A549 (cell line): ENCODE measurements around the gene CCDC83.

Experiments used
- EP300 ChIP-seq, 2 experiments: fragments of >200 bp; sonication (Bioruptor Twin); formaldehyde crosslinking; IDR thresholded peaks; 2 replicates in 1 of 2; 3 replicates in 1 of 2; pipeline ENCODE4 v1.6.1; 2016 to 2017
- ESRRA ChIP-seq: fragments of 150-350 bp; IDR thresholded peaks from 2 replicates; pipeline ENCODE4 v1.6.1; 2014; ENCODE audit warnings: mild to moderate bottlenecking, low read length, borderline replicate concordance
- HOXB13 ChIP-seq: fragments of 250-450 bp; sonication (Bioruptor Pico); IDR thresholded peaks from 2 replicates; pipeline ENCODE4 v1.5.0; 2020; ENCODE audit warnings: low read depth, mild to moderate bottlenecking, moderate library complexity
- JUN ChIP-seq, 2 experiments: fragments of >200 bp; sonication (Bioruptor Twin); formaldehyde crosslinking; IDR thresholded peaks; 2 replicates in 1 of 2; 3 replicates in 1 of 2; pipeline ENCODE4 v1.6.1; 2016 to 2017
- MAZ ChIP-seq: fragments of 150-350 bp; IDR thresholded peaks from 2 replicates; pipeline ENCODE4 v1.6.1; 2014; ENCODE audit warnings: antibody characterized with exemption, low read depth, low read length, borderline replicate concordance
- POLR2A ChIP-seq: IDR thresholded peaks from 2 replicates; pipeline ENCODE4 v1.6.1; 2012; ENCODE audit warnings: mild to moderate bottlenecking, low read length
- SMC3 ChIP-seq: fragments of >200 bp; sonication (Bioruptor Twin); formaldehyde crosslinking; IDR thresholded peaks from 3 replicates; pipeline ENCODE4 v1.6.1; 2018; ENCODE audit warnings: inconsistent platforms
- TF ChIP-seq, protein P1 (sequence below): fragments of 250-450 bp; sonication (Bioruptor Pico); IDR thresholded peaks from 2 replicates; pipeline ENCODE4 v1.5.0; 2021; ENCODE audit warnings: mild to moderate bottlenecking, moderate library complexity, borderline replicate concordance
- TF ChIP-seq, protein P2 (sequence below): fragments of >200 bp; sonication (Bioruptor Twin); formaldehyde crosslinking; IDR thresholded peaks from 3 replicates; pipeline ENCODE4 v1.5.1; 2016
- TF ChIP-seq, protein P3 (sequence below): fragments of 200-600 bp; sonication (generic); IDR thresholded peaks from 2 replicates; pipeline ENCODE4 v1.6.1; 2016; ENCODE audit warnings: antibody characterized with exemption, mild to moderate bottlenecking, moderate library complexity

DNA sequence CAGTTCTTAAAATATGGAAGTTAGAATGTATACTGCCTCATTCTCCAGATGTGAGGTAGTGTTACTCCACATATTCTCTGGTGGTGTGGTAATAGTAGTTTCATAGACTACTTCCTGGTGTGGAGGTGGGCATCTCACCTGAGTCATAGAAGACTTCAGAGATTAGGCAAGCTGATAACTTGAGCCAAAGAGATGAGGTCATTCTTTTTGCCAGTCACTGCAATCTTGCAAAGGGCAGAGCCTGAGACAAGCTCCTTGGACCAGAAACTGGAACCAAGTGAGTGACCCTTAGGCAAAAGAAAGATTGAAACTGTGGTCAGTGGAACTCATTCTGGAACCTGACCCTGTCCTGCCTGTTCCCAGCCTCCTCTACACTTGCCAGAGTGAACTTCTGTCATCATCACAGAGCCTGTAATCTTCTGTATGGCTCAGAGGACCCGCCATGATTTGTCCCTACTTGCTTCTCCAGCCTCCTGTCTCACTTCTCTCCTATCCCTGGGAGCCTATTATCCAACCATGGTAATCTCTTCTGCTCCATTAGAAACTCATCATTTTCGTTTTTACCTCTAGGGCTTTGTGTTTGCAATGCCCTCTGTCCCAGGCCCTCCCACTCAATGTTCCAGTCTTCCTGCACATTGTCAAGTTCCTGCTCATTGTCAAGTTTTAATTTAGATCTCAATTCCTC is 10.6 kb upstream of the CCDC83 start:
- TF ChIP-seq HOXB13 (no peak), JUN (IDR thresholded peaks at IDR 0.05) (peak; percentile 45 to 59; a peak in 2 of 5 replicates), MAZ (no peak), ESRRA (no peak), POLR2A (no peak), EP300 (IDR thresholded peaks at IDR 0.05) (peak; percentile 40 to 41; a peak in 2 of 5 replicates), SMC3 (peak; percentile 22; the same call in 1 of the 3 replicates)
- TF ChIP-seq, protein P1, sequence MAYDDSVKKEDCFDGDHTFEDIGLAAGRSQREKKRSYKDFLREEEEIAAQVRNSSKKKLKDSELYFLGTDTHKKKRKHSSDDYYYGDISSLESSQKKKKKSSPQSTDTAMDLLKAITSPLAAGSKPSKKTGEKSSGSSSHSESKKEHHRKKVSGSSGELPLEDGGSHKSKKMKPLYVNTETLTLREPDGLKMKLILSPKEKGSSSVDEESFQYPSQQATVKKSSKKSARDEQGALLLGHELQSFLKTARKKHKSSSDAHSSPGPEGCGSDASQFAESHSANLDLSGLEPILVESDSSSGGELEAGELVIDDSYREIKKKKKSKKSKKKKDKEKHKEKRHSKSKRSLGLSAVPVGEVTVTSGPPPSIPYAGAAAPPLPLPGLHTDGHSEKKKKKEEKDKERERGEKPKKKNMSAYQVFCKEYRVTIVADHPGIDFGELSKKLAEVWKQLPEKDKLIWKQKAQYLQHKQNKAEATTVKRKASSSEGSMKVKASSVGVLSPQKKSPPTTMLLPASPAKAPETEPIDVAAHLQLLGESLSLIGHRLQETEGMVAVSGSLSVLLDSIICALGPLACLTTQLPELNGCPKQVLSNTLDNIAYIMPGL, result no peak
- TF ChIP-seq, protein P2, sequence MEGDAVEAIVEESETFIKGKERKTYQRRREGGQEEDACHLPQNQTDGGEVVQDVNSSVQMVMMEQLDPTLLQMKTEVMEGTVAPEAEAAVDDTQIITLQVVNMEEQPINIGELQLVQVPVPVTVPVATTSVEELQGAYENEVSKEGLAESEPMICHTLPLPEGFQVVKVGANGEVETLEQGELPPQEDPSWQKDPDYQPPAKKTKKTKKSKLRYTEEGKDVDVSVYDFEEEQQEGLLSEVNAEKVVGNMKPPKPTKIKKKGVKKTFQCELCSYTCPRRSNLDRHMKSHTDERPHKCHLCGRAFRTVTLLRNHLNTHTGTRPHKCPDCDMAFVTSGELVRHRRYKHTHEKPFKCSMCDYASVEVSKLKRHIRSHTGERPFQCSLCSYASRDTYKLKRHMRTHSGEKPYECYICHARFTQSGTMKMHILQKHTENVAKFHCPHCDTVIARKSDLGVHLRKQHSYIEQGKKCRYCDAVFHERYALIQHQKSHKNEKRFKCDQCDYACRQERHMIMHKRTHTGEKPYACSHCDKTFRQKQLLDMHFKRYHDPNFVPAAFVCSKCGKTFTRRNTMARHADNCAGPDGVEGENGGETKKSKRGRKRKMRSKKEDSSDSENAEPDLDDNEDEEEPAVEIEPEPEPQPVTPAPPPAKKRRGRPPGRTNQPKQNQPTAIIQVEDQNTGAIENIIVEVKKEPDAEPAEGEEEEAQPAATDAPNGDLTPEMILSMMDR, result no peak
- TF ChIP-seq, protein P3, sequence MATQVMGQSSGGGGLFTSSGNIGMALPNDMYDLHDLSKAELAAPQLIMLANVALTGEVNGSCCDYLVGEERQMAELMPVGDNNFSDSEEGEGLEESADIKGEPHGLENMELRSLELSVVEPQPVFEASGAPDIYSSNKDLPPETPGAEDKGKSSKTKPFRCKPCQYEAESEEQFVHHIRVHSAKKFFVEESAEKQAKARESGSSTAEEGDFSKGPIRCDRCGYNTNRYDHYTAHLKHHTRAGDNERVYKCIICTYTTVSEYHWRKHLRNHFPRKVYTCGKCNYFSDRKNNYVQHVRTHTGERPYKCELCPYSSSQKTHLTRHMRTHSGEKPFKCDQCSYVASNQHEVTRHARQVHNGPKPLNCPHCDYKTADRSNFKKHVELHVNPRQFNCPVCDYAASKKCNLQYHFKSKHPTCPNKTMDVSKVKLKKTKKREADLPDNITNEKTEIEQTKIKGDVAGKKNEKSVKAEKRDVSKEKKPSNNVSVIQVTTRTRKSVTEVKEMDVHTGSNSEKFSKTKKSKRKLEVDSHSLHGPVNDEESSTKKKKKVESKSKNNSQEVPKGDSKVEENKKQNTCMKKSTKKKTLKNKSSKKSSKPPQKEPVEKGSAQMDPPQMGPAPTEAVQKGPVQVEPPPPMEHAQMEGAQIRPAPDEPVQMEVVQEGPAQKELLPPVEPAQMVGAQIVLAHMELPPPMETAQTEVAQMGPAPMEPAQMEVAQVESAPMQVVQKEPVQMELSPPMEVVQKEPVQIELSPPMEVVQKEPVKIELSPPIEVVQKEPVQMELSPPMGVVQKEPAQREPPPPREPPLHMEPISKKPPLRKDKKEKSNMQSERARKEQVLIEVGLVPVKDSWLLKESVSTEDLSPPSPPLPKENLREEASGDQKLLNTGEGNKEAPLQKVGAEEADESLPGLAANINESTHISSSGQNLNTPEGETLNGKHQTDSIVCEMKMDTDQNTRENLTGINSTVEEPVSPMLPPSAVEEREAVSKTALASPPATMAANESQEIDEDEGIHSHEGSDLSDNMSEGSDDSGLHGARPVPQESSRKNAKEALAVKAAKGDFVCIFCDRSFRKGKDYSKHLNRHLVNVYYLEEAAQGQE, result no peak
